HepG2 (cell line): ENCODE results near the gene CEP63. TPM values are rescaled to one million over a fixed set of nuclear protein-coding genes. Genes with fewer than 3 reads are reported as not detected.
A peak's percentile ranks its signal among the peaks of the same experiment; 100 is the strongest.

Source experiments
- ASH2L ChIP-seq: fragments of 300-600, 200-600 bp; sonication (generic); IDR thresholded peaks from 2 replicates; pipeline ENCODE4 v1.7.0; 2017; ENCODE audit warnings: low read depth, mild to moderate bottlenecking, moderate library complexity, mixed read lengths, low read length; ENCODE audit not compliant: insufficient read length
- GATAD2A ChIP-seq: IDR thresholded peaks from 2 replicates; pipeline ENCODE4 v1.6.1; 2016
- IRX3 ChIP-seq: sonication (generic); formaldehyde crosslinking; IDR thresholded peaks from 2 replicates; pipeline ENCODE4 v1.8.1; 2023; ENCODE audit warnings: mild to moderate bottlenecking, low read depth, missing genetic modification reagents, borderline replicate concordance
- SMARCE1 ChIP-seq: fragments of 450-650 bp; IDR thresholded peaks from 2 replicates; pipeline ENCODE4 v1.6.1; 2017; ENCODE audit warnings: borderline replicate concordance
- TAF15 ChIP-seq: fragments of 200-400 bp; formaldehyde crosslinking; IDR thresholded peaks from one replicate; pipeline ENCODE4 v1.6.1; 2018; ENCODE audit warnings: mild to moderate bottlenecking, low read depth, low read length; ENCODE audit not compliant: poor library complexity, severe bottlenecking
- TARDBP ChIP-seq: sonication (generic); formaldehyde crosslinking; IDR thresholded peaks from 2 replicates; pipeline ENCODE4 v1.8.0; 2022; ENCODE audit warnings: mild to moderate bottlenecking, missing genetic modification reagents
- UBTF ChIP-seq: sonication (generic); formaldehyde crosslinking; IDR thresholded peaks from 2 replicates; pipeline ENCODE4 v1.4.0; 2020; ENCODE audit warnings: mild to moderate bottlenecking, missing genetic modification reagents
- YY1 ChIP-seq: IDR thresholded peaks from 2 replicates; pipeline ENCODE4 v1.6.1; 2011; ENCODE audit warnings: low read length, low read depth, moderate library complexity, mild to moderate bottlenecking; ENCODE audit not compliant: insufficient read depth, insufficient replicate concordance
- ZBTB44 ChIP-seq: sonication (generic); formaldehyde crosslinking; IDR thresholded peaks from 2 replicates; pipeline ENCODE4 v1.4.0; 2020; ENCODE audit warnings: missing genetic modification reagents
- ZBTB7A ChIP-seq: sonication (generic); formaldehyde crosslinking; IDR thresholded peaks from 2 replicates; pipeline ENCODE4 v1.8.0; 2022; ENCODE audit warnings: mild to moderate bottlenecking, missing genetic modification reagents
- ZFP82 ChIP-seq: sonication (generic); formaldehyde crosslinking; IDR thresholded peaks from 2 replicates; pipeline ENCODE4 v1.5.1; 2020; ENCODE audit warnings: mild to moderate bottlenecking, missing genetic modification reagents, borderline replicate concordance
- ZKSCAN8 ChIP-seq: IDR thresholded peaks from 2 replicates; pipeline ENCODE4 v1.6.1; 2016; ENCODE audit warnings: borderline replicate concordance, missing genetic modification reagents, missing compliant biosample characterization
- ZMYM3 ChIP-seq: sonication (generic); formaldehyde crosslinking; IDR thresholded peaks from 2 replicates; pipeline ENCODE4 v1.5.1; 2020; ENCODE audit warnings: mild to moderate bottlenecking, missing genetic modification reagents
- ZNF567 ChIP-seq: sonication (generic); formaldehyde crosslinking; IDR thresholded peaks from 2 replicates; pipeline ENCODE4 v1.8.1; 2023; ENCODE audit warnings: mild to moderate bottlenecking, missing genetic modification reagents, borderline replicate concordance
- ZNF720 ChIP-seq: sonication (generic); formaldehyde crosslinking; IDR thresholded peaks from 2 replicates; pipeline ENCODE4 v1.4.0; 2020; ENCODE audit warnings: missing genetic modification reagents
- ZNF841 ChIP-seq: sonication (generic); formaldehyde crosslinking; IDR thresholded peaks from 2 replicates; pipeline ENCODE4 v1.8.1; 2023; ENCODE audit warnings: missing genetic modification reagents, borderline replicate concordance
- ZNF883 ChIP-seq: sonication (generic); formaldehyde crosslinking; IDR thresholded peaks from 2 replicates; pipeline ENCODE4 v1.5.1; 2020; ENCODE audit warnings: mild to moderate bottlenecking, missing genetic modification reagents; ENCODE audit errors: not compliant biosample characterization
- ZUFSP ChIP-seq: sonication (generic); formaldehyde crosslinking; IDR thresholded peaks from 2 replicates; pipeline ENCODE4 v1.9.0; 2021; ENCODE audit warnings: missing genetic modification reagents, mild to moderate bottlenecking, borderline replicate concordance
- polyA plus RNA-seq, 8 experiments: library from polyadenylated mRNA; depleted of rRNA in 3 of 8; stranded (reverse) in 7 of 8; unstranded in 1 of 8; fragments of >200 nt; fragmentation: Illumina TruSeq in 4 of 8; extraction: Trizol in 4 of 8; gene quantifications; 2 replicates each; pipeline versions ENCODE4 v1.2.1 to v1.2.3, GENCODE V29; 2011 to 2016; ENCODE audit warnings: low read depth in 4 of 8, missing spikeins in 1 of 8, mixed read lengths in 1 of 8; ENCODE audit not compliant: insufficient read depth in 1 of 8
- total RNA-seq, 5 experiments: library from RNA; depleted of rRNA; stranded (reverse); fragments of >200 nt; fragmentation: Illumina TruSeq; extraction: Trizol; gene quantifications; 2 replicates each; pipeline ENCODE4 v1.2.3, GENCODE V29; 2016; ENCODE audit warnings: low read depth in 1 of 5
- TF ChIP-seq, protein P1 (sequence below): sonication (generic); formaldehyde crosslinking; IDR thresholded peaks from 2 replicates; pipeline ENCODE4 v1.9.0; 2021; ENCODE audit warnings: missing genetic modification reagents, borderline replicate concordance

CEP63 gene
- total and polyA plus RNA-seq, 2 of the 13 experiments (the other 11 are each of a cell fraction or from before 2014, with no cell fraction given) = 7.2 to 18.4 TPM

DNA sequence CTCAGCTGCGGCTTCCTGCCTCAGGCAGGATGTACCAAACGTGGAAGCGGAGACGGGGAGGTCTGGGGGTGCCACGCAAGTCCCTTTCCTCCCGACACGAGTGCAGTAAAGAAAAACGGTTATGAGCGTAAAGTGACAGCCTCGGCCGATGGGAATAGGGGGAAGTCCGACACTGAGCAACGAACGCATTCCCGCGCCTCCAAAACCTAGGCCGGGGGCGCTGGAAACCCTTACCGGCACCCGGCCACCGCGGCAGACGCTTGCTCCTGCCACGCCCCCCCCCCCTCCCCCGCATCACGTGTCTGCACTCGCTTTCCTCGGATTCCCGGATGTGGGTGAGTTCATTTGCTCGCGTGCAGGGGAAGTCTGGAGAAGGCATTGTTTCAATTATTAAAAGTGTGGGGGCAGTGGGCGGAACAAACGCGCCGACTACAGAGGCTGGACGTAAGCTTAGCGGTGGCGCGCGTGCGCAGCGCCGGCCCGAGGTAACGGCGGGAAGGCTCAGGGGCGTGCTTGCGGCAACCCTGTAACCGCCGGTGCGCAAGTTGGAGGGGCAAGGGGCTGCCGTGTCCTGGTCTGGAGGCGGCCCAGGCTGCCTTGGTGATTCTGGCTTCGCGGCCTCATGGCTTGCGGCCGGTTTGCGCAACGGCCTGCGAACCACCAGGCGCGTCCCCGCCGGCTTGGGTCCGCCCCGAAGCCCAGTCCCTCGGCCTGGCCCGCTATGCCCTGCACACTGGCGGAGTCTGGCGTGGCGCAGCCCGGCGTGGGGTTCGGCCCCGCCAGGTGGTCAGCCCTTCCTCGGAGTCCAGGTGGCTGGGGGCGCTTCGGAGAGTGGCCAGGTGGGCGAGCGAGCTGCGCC lies at the start of gene CEP63, which contains the start of gene ANAPC13 (continued):
- TF ChIP-seq ZUFSP (CRISPR knock-in tag) = no peak
- TF ChIP-seq ZNF841 (CRISPR knock-in tag) = no peak
- no peak for TF ChIP-seq ZNF720
- TF ChIP-seq ZBTB7A (CRISPR knock-in tag) = no peak; the same call in 1 of the 2 replicates
- no peak for TF ChIP-seq SMARCE1
- TF ChIP-seq ZKSCAN8 (CRISPR knock-in tag) = no peak; the same call in 1 of the 2 replicates
- TF ChIP-seq ZFP82 (CRISPR knock-in tag) = peak; percentile 26; the same call in 1 of the 2 replicates
- TF ChIP-seq, protein P1, sequence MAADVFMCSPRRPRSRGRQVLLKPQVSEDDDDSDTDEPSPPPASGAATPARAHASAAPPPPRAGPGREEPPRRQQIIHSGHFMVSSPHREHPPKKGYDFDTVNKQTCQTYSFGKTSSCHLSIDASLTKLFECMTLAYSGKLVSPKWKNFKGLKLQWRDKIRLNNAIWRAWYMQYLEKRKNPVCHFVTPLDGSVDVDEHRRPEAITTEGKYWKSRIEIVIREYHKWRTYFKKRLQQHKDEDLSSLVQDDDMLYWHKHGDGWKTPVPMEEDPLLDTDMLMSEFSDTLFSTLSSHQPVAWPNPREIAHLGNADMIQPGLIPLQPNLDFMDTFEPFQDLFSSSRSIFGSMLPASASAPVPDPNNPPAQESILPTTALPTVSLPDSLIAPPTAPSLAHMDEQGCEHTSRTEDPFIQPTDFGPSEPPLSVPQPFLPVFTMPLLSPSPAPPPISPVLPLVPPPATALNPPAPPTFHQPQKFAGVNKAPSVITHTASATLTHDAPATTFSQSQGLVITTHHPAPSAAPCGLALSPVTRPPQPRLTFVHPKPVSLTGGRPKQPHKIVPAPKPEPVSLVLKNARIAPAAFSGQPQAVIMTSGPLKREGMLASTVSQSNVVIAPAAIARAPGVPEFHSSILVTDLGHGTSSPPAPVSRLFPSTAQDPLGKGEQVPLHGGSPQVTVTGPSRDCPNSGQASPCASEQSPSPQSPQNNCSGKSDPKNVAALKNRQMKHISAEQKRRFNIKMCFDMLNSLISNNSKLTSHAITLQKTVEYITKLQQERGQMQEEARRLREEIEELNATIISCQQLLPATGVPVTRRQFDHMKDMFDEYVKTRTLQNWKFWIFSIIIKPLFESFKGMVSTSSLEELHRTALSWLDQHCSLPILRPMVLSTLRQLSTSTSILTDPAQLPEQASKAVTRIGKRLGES (CRISPR knock-in tag) = no peak; the same call in 1 of the 2 replicates
- TF ChIP-seq IRX3 (CRISPR knock-in tag) = 0 out of 2 replicates have a peak, but pooled peaks have one; percentile 29
- peak; percentile 89 for TF ChIP-seq ZNF883 (CRISPR knock-in tag)
- peak; percentile 72 for TF ChIP-seq ZBTB44 (CRISPR knock-in tag)
- TF ChIP-seq YY1 = peak; percentile 8
- peak; percentile 36; the same call in 1 of the 2 replicates for TF ChIP-seq TARDBP (CRISPR knock-in tag)
- peak; percentile 93 for TF ChIP-seq ASH2L
- TF ChIP-seq TAF15 = no peak
- TF ChIP-seq ZNF567 (CRISPR knock-in tag) = no peak; the same call in 1 of the 2 replicates
- peak; percentile 93 for TF ChIP-seq UBTF (CRISPR knock-in tag)
- no peak; the same call in 1 of the 2 replicates for TF ChIP-seq GATAD2A (CRISPR knock-in tag)
- no peak; the same call in 1 of the 2 replicates for TF ChIP-seq ZMYM3
